Ascending aorta (tissue), 2 donors: ENCODE data around the gene OCRL. TPM values are rescaled to one million over a fixed set of nuclear protein-coding genes. Genes with fewer than 3 reads are reported as not detected.
"Not testable (repeated sequence)": the region's sequence is repeated elsewhere in the genome, so short reads cannot be mapped to it uniquely, and the experiment has no call there.

Source experiments
- DNase-seq, 2 donors: peaks; one replicate each; pipeline ENCODE4 v3.0.0-alpha.2; 2019; ENCODE audit warnings: low spot score in 2 of 2
- H3K27ac ChIP-seq, 2 donors: fragments of 200-600 bp; sonication (generic); one replicate each; pipeline ENCODE4 v1.5.1; 2016 to 2017; ENCODE audit warnings: mild to moderate bottlenecking in 1 of 2
- H3K27me3 ChIP-seq: fragments of 200-600 bp; sonication (generic); one replicate; pipeline ENCODE4 v1.5.1; 2017
- H3K36me3 ChIP-seq, 2 donors: fragments of 200-600 bp; sonication (generic); one replicate each; pipeline ENCODE4 v1.5.1; 2016
- H3K4me1 ChIP-seq, 2 donors: fragments of 200-600 bp; sonication (generic); one replicate each; pipeline ENCODE4 v1.5.1; 2016 to 2017; ENCODE audit warnings: mild to moderate bottlenecking in 1 of 2
- H3K4me3 ChIP-seq, 2 donors: fragments of 200-600 bp; sonication (generic); one replicate each; pipeline ENCODE4 v1.5.1; 2016 to 2017; ENCODE audit warnings: mild to moderate bottlenecking in 1 of 2
- H3K9me3 ChIP-seq, 2 donors: fragments of 200-600 bp; sonication (generic); one replicate each; pipeline ENCODE4 v1.5.1; 2016
- CTCF ChIP-seq, 3 experiments: fragments of 200-600 bp in 2 of 3; fragments of 450-650 bp in 1 of 3; sonication (generic) in 2 of 3; IDR thresholded peaks; one replicate each; pipeline ENCODE4 v1.5.1; 2016 to 2019; ENCODE audit warnings: antibody characterized with exemption in 3 of 3, mild to moderate bottlenecking in 1 of 3, moderate library complexity in 1 of 3
- intact Hi-C: fragments of 100-400 bp; cut with DNase I; formaldehyde crosslinking; loops from one replicate; pipeline ENCODE4 v1.15.1; 2023
- total RNA-seq: library from RNA; depleted of rRNA; stranded (reverse); fragments of >200 nt; gene quantifications from one replicate; pipeline ENCODE4 v1.1.0, GENCODE V29; 2016

The OCRL gene
- total RNA-seq, 1 donor from 2014 or later: 22.4 TPM

DNA sequence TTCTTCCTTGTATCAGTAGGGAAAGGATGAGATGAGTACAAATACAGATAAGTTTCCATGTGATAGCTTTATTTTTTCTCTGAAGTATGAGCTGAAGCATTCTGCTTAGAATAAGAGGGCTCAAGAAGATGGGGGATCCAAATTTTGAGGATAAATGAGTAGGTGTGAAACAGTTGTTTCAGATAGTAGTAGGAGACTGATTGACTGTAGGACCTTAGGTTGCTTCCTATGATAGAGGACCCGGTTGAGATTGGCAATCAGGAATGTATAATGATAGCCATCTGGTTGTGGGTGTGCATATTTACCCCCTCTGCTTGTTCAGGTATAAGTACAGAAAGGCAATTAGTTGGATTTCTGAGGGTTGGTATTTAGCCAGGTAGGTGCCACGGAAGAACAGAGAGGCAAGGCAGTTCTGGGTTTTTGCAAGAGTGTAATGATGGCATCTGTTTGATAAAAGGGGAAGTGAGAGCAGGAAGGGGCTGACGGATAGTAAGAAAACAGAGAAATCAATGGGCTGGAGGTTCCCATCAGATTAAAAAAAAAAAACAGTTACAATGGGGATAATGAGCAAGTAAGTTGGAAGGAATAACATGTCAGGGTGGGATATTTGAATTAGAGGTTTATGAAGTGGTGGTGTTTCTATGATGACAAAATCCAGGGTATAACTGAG lies 13.7 kb downstream of the OCRL start:
- no peak overlapping the region for H3K27ac ChIP-seq
- intact Hi-C loops: no loop called here
- H3K9me3 ChIP-seq: no peaks in the 10 kb centered on the region
- H3K4me1 ChIP-seq: no peaks in the 10 kb centered on the region
- no peak overlapping the region for H3K4me3 ChIP-seq
- TF ChIP-seq CTCF (IDR thresholded peaks at IDR 0.05): no peak
- H3K27me3 ChIP-seq: no peaks in the 10 kb centered on the region
- no peak for DNase-seq
- H3K36me3 ChIP-seq: peaks cover 0 to 2% of the 10 kb centered on the region in 2 donors

DNA sequence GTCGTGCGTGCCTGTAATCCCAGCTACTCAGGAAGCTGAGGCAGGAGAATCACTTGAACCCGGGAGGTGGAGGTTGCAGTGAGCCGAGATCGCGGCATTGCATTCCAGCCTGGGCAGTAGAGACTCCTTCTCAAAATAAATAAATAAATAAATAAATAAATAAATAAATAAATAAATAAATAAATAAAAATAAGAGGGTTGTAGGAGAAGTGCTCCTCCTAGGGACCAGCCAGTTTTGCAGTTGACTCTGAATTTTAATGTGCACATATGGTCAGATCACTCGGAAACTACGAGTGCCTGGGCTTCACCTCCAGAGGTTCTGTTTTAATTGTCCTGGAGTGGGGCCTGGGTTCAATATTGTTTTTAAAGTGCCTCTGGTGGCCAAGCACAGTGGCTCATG lies 14.8 kb downstream of the OCRL start:
- intact Hi-C loops, H3K27ac ChIP-seq, DNase-seq, H3K4me3 ChIP-seq, H3K9me3 ChIP-seq, H3K27me3 ChIP-seq, H3K4me1 ChIP-seq, H3K36me3 ChIP-seq: not testable (repeated sequence)

- H3K4me1 ChIP-seq: no peaks in the 10 kb centered on the region
- H3K27ac ChIP-seq: peak overlapping the region in 1 of 2 donors; percentile 18
- TF ChIP-seq CTCF (IDR thresholded peaks at IDR 0.05): no peak
- DNase-seq: no peak
- no peaks in the 10 kb centered on the region for H3K27me3 ChIP-seq
- intact Hi-C loops: no loop called here
- H3K9me3 ChIP-seq: no peaks in the 10 kb centered on the region
- no peak overlapping the region for H3K4me3 ChIP-seq
- H3K36me3 ChIP-seq: peaks cover 4 to 20% of the 10 kb centered on the region in 2 donors
These were observed 16.8 kb downstream of the OCRL start for GRCh38 chrX:129556806-129557315.

- H3K4me3 ChIP-seq: no peak overlapping the region
- H3K27ac ChIP-seq: peak overlapping the region in 1 of 2 donors; percentile 18
- no peaks in the 10 kb centered on the region for H3K9me3 ChIP-seq
- TF ChIP-seq CTCF (IDR thresholded peaks at IDR 0.05): no peak
- intact Hi-C loops: no loop called here
- H3K36me3 ChIP-seq: peaks cover 8 to 20% of the 10 kb centered on the region in 2 donors
- no peaks in the 10 kb centered on the region for H3K4me1 ChIP-seq
- no peak for DNase-seq
- no peaks in the 10 kb centered on the region for H3K27me3 ChIP-seq
These were observed 17.9 kb downstream of the OCRL start for GRCh38 chrX:129557844-129558480.

DNA sequence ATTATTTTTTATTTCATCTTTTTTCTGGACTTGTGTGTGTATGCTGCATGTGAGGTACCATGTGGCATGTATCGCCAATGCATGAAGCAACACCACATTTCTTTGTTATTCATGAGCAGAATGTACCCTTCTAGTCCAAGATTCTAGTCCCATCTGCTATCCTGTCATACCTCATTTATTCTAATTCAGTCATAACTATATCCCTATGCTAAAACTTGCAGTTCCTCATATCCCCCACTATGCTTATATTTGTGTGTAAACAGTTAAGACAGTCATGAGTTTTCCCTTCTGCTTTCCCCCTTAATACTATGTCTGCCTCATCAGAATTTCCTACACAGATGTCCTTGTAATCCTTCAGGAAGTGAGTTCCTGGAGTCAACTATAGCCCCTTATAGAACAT lies 19.7 kb downstream of the OCRL start:
- DNase-seq: no peak
- Histone ChIP-seq H3K36me3 (peaks cover 8 to 20% of the 10 kb centered on the region in 2 donors), H3K27ac (no peak overlapping the region), H3K9me3 (no peaks in the 10 kb centered on the region), H3K27me3 (no peaks in the 10 kb centered on the region), H3K4me1 (no peaks in the 10 kb centered on the region), H3K4me3 (no peak overlapping the region)
- TF ChIP-seq CTCF (IDR thresholded peaks at IDR 0.05): no peak
- intact Hi-C loops: no loop called here

- H3K9me3 ChIP-seq: no peaks in the 10 kb centered on the region
- H3K27ac ChIP-seq: no peak overlapping the region
- DNase-seq: no peak
- H3K27me3 ChIP-seq: no peaks in the 10 kb centered on the region
- intact Hi-C loops: no loop called here
- no peak overlapping the region for H3K4me3 ChIP-seq
- H3K4me1 ChIP-seq: no peaks in the 10 kb centered on the region
- TF ChIP-seq CTCF (IDR thresholded peaks at IDR 0.05): no peak
- peaks cover 8 to 20% of the 10 kb centered on the region in 2 donors for H3K36me3 ChIP-seq
These were observed 21.4 kb downstream of the OCRL start for GRCh38 chrX:129561453-129561852.

DNA sequence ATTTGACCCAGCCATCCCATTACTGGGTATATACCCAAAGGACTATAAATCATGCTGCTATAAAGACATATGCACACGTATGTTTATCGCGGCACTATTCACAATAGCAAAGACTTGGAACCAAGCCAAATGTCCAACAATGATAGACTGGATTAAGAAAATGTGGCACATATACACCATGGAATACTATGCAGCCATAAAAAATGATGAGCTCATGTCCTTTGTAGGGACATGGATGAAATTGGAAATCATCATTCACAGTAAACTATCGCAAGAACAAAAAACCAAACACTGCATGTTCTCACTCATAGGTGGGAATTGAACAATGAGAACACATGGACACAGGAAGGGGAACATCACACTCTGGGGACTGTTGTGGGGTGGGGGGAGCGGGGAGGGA lies 24.3 kb downstream of the OCRL start:
- H3K9me3 ChIP-seq, H3K27ac ChIP-seq, H3K4me3 ChIP-seq, H3K27me3 ChIP-seq, intact Hi-C loops, H3K4me1 ChIP-seq, DNase-seq: not testable (repeated sequence)
- peaks cover 5 to 17% of the 10 kb centered on the region in 2 donors for H3K36me3 ChIP-seq
